ENCODE results near the gene CEACAM21. TPM values are rescaled to one million over a fixed set of nuclear protein-coding genes. Genes with fewer than 3 reads are reported as not detected.

The CEACAM21 gene
- total RNA-seq, 1 experiment from 2014 or later: 0.35 TPM

- Mint-ChIP-seq H3K4me1 (no peaks in the 10 kb centered on the region), H3K36me3 (peaks cover 26% of the 10 kb centered on the region), H3K4me3 (no peak overlapping the region), H3K27me3 (ENCODE audit: low read depth) (peaks cover 66% of the 10 kb centered on the region), H3K9me3 (peaks cover 49% of the 10 kb centered on the region), H3K27ac (no peak overlapping the region)
- TF ChIP-seq ZNF281 (CRISPR knock-in tag; IDR thresholded peaks at IDR 0.05) (no peak), MLX (CRISPR knock-in tag; IDR thresholded peaks at IDR 0.05) (no peak), TEAD4 (CRISPR knock-in tag; IDR thresholded peaks at IDR 0.05) (no peak), PRRX2 (CRISPR knock-in tag; IDR thresholded peaks at IDR 0.05) (no peak), ELF4 (CRISPR knock-in tag; IDR thresholded peaks at IDR 0.05; ENCODE audit: low read depth) (no peak), GABPB1 (CRISPR knock-in tag; IDR thresholded peaks at IDR 0.05) (no peak), NR1H2 (CRISPR knock-in tag; IDR thresholded peaks at IDR 0.05) (no peak), IRF2 (CRISPR knock-in tag; IDR thresholded peaks at IDR 0.05; ENCODE audit: borderline replicate concordance, low read depth) (no peak), E2F4 (CRISPR knock-in tag; IDR thresholded peaks at IDR 0.05; ENCODE audit: borderline replicate concordance, low read depth) (no peak), ZNF425 (CRISPR knock-in tag; conservative IDR thresholded peaks at IDR 0.05) (no peak), PRDM15 (CRISPR knock-in tag; IDR thresholded peaks at IDR 0.05) (no peak), AFF4 (CRISPR knock-in tag; IDR thresholded peaks at IDR 0.05; ENCODE audit: borderline replicate concordance) (no peak)
- ATAC-seq: no peak
- ChIA-PET CTCF (interaction anchor here (1.1 kb wide), 1 partner anchor 23 kb away, joined by 3 read pairs; no protein-coding TSS in a partner anchor), POLR2A (no interaction called here)
- DNase-seq (ENCODE audit: low spot score): no peak
Observed at GRCh38 chr19:41586064-41586463, 10.1 kb downstream of the CEACAM21 start.

Measured in WTC11 (cell line).